Embryonic facial prominence (tissue), 1 donor: ENCODE results near the gene CORO2A.

Experiments used
- DNase-seq: peaks from one replicate; pipeline ENCODE4 v3.0.0-alpha.2; 2016; ENCODE audit errors: extremely low spot score

Gene CORO2A

DNA sequence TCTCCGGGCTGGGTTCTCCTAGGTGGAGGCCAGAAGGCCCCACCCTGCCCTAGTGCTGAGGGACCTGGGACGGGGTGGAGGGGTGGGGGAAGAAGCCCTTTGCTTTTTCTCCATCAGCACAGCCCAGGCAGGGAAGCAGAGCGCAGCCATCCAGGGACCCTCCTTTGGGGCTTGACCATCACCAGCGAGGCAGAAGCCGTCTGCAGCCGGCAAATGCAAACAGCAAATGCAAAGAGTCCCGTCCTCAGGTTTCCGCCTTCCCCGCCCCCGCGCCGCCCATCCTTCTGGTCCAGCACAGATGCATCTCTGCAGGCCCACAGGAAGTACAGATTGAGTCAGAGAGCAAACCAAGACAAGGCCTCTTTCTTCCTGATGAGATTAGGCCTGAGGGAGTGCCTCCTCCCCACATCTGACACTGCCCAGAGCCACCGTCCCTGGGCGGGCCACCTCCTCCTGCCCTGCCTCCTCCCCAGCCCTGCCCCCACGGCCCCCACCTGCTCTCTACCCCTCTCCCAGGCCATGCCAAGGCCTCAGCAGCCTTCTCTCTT, 23.4 kb downstream of the CORO2A start:
- no peak for DNase-seq

DNA sequence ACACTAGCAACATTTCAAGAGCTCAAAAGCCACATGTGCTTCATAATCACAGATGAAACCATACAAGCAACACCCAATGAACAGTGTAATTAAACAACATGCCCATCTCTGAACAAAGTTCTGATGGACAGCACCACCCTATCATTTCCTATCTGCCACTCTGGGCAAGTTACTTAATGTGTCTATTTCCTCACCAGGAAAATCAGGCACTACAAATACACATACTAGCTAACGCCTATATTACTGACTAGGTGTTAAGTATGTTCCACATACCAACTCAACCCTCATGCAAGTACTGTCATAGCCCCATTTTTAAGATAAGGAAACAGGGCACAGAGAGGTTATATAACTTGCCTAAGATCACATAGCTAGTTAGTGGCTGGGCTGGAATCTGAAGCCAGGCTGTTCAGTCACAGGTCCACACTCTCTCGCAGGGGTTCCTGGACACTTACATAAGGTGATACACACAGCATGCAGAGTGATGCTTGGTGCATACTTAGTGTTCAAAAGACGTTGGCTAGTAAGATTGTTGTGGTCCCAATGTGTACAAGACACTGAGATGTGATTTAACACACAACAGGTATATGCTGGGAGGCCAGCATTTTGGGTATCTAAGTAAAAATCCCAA, 24.2 kb downstream of the CORO2A start:
- DNase-seq = no peak

DNA sequence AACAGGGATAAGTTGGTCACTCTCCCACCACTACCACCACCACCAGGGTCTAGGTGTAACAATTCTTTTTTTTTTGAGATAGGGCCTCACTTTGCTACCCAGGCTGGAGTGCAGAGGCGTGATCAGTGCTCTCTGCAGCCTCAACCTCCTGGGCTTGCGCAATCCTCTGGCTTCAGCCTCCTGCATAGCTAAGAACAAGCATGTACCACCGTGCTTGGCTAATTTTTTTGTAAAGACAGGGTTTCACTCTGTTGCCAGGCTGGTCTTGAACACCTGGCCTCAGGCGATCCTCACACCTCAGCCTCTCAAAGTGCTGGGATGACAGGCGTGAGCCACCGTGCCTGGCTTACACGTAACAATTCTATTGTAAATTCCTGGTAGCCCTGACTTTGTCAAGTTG, 27.5 kb downstream of the CORO2A start:
- DNase-seq = no peak

DNA sequence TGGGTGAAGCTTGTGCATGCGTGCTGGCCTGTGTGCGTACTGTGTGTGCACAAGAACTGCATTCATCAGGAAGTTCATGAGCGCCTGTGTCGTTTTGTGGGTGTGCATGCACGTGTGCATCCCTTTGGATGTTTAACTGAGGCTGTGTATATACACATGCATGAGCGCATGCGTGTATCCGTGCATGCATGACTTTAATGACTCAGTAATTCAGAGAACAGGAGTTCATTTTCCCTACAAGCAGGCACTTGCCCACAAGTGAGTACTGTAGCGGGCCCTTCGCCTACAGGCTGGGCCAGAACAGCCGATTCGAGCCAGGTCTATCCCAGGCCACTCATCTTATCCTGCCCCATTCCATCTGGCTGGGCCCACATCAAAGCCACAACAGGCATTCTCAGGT, 29.8 kb downstream of the CORO2A start:
- DNase-seq = no peak

DNA sequence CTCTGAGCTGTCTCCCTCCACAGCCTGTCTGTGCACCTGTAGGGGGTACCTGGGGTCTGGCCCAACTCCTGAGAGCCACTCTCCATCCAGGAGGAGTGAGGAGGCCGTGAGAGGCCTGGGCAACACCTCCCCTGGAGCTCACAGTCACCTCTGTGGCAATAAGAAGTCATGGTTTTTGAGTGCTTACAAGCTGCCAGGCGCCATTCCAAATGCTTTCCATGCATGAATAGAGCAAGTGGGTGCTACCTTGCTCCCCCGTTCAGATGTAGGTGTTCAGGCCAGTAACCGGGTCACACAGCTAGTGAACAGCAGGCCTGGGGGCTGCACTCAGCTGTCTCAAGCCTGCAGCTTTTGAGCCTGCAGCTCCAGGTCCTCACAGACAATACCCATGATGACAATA, 30.6 kb downstream of the CORO2A start:
- DNase-seq = no peak

DNA sequence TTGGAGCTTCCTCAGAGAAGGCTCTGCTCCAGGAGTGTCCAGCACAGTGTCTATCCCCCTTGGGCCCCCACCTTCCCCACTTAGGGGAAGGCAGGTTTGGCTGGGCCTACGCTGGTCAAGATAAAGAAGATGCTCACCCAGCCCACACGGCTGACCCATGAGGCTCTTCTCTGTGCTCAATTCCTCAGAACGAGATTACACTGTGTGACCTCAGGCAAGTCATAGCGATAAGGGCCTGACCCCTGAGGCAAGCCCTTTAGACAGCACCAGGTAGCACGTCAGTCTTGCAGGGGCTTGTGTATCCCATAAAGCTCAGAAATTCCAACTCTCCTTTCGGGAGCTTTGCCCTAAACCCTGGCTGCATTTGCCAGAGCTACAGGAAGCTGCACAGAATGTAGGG, 32.6 kb downstream of the CORO2A start:
- no peak for DNase-seq

DNA sequence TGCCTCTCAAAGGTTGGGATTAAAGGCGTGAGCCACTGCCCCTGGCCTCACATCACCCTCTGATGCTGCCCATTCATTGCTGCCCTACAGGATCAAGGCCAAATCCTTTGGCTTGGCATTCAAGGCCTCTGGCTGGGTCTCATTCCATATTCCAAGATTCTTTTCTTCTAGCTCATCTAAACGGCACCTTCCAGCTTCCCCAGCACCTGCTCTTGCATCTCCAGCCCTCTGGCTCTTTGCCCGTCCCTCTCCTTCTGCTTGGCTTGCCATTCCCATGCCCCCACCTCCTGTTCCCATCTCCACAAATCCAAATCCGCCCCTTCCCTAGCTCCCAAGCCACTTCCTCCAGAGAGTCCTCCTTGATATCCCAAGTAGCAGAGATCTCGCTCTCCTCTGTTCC, 33.1 kb downstream of the CORO2A start:
- DNase-seq = no peak

DNA sequence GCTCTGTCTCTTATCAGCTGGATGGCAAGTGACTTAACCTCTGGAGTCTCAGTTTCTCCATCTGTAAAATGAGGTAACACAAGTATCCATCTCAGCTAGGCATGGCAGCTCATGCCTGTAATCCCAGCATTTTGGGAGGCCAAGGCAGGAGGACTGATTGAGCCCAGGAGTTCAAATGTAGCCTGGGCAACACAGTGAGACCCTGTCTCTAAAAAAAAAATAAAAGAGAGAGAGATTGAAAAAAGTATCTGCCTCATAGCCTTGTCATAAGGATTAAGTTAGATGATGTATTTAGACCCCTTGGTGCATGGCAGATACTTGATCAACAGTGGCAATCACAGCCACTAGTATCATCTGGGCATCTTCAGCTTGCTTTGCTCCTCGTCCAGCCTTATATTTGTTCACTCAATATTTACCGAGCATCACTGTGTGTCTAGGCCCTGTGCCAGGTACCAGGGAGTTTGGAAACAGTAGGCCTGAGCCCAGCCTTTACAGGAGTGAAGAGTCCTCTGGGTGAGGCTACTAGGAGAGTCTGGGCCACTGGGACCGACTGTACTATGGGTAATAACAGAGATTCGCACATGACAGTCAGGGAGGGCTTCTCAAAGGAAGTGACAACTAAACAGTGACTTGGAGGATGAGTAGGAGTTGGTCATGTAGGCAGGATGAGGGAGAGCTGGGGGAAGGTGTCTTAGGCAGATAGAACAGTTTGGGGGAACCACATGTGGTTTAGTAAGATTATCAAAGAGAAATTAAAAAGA, 34.2 kb downstream of the CORO2A start:
- no peak for DNase-seq

DNA sequence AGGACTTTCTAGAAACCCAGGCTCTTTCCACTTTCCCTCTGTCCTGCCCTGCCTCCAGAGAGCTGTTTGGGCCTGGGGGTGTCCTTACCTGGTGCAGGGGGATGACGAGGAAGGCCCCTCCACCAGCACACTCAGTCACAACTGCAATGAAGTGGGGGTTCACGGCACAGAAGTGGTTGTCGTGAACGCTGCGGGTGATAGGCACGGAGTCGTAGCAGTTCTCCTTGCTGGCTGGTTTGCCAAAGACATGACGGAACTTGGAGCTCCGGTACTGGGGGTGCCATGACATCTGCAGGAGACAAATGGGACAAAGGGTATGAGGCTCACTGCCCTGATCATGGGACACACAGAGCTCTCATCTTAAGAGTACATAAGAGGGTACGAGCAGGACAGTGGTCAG, 35.1 kb downstream of the CORO2A start:
- DNase-seq = no peak

DNA sequence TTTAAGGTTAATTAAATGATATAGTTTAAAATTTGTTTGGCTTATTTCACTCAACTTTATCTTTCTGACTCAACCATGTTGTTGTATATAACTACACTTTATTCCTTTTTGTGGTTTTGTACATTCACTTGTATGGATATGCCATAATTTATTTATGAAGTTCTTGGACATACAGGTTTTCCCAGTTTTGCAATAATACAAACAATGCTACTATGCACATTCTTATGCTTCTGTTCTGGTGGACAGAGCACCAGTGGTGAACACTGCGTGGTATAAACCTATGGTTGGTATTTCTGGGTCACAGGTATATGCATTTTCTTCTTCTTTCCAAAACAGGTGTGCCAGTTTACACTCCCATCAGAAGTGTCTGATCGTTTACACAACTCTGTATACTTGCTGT, 37.8 kb downstream of the CORO2A start:
- DNase-seq = no peak

DNA sequence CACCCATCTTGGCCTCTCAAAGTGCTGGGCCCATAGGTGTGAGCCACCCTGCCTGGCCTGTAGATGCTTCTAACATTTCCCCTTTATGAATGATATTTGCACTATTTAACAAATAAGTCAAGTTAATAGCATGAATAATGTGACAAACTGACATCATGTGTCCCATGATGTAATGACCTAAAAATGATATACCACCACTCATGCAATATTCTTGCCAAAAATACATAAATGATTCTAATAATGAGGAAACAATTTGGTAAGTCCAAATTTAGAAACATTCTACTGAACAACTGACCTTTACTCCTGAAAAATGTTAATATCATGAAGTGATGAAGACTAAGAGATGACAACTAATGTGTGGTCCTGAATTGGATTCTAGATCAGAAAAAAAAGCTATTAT, 39.9 kb downstream of the CORO2A start:
- no peak for DNase-seq

DNA sequence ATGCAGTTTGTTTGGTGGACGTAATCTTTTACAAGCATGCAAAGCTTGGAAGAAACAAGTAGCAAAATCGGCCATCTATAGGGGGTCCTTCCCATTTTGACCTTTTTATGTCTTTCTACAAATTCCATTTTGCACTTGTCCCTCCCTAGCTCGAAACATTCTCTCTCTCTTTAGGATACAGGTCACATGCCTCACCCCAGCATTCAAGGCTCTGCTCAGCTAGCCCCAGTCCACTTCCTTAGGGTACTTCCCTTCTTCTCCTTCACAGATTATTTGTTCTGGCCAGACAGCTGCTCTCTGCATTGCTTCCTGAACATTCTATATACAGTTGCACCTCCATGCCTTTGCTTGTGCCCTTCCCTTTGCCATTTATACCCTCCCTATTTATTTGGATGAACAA, 41.7 kb downstream of the CORO2A start:
- no peak for DNase-seq

DNA sequence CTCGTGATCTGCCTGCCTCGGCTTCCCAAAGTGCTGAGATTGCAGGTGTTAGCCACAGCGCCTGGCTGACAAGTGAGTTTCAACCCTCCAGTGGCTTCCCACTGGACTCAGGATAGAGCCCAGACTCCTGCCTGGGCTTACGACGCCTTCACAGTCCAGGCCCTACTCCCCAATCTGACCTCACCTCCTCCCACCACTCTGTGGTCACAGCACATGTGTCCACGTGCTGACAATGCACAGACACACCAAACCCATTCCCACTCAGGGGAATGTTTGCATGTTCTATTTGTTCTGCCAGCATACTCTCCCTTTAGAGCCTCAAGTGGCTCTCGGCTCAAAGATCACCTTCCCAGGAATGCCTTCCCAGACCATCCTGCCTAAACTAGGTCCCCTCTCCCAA, 42.3 kb downstream of the CORO2A start:
- DNase-seq = no peak

DNA sequence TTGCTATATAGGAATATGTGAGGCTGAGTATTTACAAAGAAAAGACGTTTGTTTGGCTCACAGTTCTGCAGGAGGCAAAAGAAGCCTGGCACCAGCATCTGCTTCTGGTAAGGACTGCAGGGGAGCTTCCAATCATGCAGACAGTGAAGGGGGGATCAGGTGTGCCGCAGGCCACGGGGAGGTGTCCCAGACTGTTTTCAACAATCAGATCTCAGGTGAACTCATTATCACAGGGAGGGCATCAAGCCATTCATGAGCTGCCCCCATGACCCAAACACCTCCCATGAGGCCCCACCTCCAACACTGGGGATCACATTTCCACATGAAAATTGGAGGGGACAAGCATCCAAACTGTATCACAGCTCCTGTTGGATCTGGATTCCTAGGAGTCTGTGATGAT, 43.0 kb downstream of the CORO2A start:
- no peak for DNase-seq

DNA sequence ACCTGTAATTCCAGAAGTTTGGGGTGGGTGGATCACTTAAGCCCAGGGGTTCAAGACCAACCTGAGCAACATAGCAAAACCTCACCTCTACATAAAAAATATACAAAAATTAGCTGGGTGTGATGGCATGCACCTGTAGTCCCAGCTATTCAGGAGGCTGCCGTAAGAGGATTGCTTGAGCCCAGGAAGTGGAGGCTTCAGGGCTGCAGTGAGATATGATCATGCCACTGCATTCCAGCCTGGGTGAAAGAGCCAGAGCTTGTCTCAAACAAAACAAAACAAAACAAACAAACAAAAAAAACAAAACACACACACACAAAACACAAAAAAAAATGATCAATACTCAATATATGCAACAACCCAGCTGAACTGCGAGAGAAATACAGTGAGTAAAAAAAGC, 44.0 kb downstream of the CORO2A start:
- DNase-seq = no peak

DNA sequence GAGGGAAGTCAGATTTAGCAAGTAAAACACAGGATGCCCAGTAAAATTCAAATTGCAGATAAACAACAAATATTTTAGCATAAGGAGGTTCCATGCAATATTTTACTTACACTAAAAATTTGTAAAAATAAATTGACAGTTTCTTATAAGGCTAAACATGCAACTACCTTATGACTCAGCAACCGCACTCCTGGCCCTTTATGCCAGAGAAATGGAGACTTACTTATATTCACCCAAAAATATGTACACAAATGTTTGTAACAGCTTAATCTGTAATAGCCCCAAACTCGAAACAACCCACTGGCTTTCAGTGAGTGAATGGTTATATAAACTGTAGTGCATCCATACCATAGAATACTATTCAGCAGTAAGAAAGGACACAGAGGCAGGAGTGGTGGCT, 44.9 kb downstream of the CORO2A start:
- DNase-seq = no peak

DNA sequence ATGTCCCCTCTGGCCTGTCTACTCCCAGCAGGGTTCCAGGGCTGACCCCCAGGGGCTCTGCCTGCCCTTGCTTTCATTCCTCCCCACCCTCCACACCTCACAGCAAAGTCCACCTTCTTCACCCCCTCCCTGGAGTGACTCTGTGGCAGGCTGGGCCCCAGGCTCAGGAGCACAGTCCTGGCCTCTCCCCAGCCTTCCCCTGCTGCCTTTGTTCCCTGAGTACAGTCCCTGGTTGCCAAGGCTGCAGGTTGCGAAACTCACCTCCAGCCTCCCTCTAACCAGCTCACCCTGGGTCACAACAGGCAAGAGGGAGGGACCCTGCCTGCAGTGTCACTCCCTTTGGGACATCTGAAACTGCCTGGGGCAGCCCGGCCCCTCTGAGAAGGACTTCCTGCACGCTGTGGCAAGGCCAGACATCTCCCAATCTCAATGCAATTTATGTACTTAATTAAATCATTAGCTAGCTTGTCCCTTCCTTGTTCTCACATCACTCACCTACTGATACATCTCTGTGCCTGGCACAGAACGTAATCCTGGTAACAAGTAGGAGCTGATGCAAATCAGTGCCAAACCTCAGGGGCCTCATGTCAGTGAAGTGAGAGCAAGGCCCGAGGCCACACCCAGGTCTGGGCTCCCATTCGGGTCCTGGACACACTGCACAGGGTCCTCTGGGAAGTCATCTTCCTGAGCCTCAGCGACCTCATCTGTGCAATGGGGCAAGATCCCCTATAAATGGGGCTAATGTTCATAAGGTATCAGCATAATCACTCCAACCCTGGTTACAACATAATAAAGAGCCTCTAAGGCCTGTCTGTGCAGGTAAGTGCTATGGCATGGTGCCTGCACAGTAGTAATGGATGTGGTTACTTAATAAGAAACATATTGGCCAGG, 46.1 kb downstream of the CORO2A start:
- DNase-seq = no peak

DNA sequence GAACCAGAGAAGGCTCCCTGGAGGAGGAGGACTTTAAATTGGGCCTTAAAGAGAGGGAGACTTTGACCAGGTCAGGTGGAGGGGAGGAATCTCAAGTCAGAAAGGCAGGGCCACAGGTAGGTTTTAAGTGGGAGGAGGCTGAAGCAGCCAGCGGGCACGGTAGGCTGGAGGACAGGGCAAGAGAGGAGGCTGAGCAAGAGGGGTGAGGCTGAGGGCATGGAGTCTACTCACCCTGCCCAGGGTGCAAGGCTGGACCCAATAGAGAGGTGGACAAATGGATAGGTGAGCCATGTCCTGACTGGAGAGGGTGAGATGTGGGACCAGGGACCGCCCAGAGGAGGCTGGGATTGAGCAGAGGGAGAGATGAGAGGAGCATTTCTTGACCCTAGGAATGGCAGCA, 47.8 kb downstream of the CORO2A start:
- DNase-seq = no peak

DNA sequence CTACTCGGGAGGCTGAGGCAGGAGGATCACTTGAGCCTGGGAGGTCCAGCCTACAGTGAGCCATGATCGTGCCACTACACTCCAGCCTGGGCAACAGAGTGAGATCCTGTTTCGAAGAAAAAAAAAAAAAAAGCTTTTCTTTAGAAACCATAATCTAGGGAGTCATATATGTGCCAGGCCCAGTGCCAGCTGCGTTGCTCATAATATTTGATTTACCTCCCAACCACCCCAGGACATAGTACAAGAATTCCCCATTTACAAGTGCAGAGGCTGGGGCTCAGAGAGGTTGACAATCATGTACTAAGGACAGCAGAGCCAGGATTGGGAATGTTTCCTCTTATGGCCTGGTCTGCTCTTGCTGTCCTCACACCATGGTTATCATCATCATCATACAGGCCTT, 48.4 kb downstream of the CORO2A start:
- no peak for DNase-seq

DNA sequence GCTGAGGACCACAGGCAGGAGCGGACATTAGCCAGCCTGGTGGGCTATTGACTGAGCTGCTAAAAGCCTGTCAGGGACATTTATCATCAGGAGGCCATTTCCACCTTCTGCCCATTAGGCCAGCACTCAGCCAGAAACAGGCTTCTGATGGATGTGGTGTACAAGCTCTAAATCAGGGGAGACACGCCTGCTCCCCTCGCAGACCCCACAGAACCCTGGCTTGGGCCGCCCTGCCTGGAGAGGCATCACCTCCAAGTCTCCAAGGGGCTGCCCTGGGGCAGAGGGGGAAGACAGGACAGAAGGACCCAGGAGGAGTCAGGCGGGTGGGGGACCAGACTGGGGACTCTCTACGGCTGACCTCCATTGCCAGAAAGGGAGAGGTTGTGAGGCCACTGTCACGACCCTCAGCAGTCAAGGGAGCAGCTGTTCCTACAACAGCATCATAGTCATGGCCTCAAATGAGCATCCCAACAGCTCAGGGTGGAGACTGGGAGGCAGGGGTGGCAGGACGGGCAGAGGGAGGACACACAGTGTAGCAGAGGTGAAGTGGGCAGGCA, 49.4 kb downstream of the CORO2A start:
- no peak for DNase-seq

DNA sequence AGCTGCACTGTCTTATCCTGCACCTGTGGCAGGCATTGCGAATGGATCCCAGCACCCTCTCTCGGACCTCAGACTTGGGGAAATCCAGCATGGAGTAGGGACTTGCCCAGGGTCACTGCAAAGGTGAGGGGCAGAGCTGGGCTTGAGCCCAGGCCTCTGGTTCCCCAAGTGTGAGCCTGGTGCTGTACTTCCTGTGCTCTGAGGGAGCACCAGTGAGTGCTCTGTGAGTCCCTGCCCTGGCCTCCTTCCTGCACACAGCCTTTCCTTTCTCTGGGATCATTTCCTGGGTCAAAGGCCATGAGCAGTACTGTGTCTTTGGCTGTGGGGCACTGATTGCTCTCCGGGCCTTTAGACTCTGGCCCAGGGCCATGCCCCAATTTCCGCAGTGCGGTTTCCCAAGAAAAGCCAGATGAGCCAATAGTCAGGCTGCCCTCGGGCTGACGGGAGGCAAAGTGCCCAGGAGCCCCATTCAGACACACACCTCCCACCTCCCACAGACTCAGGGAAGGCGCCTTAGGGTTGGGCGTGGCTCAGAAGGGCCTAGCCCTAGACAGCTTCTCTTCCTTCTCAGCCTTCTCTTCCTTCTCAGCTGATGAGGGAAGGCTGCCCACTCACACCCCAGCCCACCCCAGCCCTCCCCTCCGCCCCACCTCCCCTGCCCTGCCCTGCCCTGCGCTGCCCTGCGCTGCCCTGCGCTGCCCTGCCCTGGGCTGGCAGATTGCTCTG, 50.1 kb downstream of the CORO2A start:
- DNase-seq = no peak

DNA sequence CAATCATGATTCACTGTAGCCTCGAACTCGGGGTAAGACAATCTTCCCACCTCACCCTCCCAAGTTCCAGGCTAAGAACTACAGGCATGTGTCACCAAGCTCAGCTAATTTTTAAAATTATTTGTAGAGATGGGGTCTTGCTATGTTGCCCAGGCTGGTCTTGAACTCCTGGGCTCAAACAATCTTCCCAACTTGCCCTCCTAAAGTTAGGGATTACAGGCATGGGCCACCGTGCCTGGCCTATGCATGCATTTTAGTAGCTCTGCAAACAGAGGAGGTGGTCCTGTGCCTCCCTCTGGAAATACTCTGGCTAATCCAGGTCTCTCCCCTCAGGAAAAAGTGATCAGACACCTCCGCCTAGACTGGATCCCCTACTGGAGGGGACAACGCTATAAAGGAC, 51.9 kb downstream of the CORO2A start:
- DNase-seq = no peak
